Right lobe of liver (tissue), 4 donors: ENCODE data around the gene MUC5B.

Experiments
- POLR2A ChIP-seq: fragments of 450-650 bp; IDR thresholded peaks from one replicate; pipeline ENCODE4 v1.6.1; 2017; ENCODE audit warnings: antibody characterized with exemption, mild to moderate bottlenecking
- TF ChIP-seq, protein P1 (sequence below), 4 donors: fragments of 200-600 bp in 3 of 4; fragments of 450-650 bp in 1 of 4; IDR thresholded peaks; one replicate each; pipeline versions ENCODE4 v1.5.1 to v1.8.0; 2016 to 2022; ENCODE audit warnings: antibody characterized with exemption in 4 of 4, mild to moderate bottlenecking in 2 of 4
- donor health status: DM: no; HTN: no; CAD: no.
- donor health status: DM: no; HTN: no; CAD: no.
- donor health status: DM: no; HTN: yes; CAD: no.

DNA sequence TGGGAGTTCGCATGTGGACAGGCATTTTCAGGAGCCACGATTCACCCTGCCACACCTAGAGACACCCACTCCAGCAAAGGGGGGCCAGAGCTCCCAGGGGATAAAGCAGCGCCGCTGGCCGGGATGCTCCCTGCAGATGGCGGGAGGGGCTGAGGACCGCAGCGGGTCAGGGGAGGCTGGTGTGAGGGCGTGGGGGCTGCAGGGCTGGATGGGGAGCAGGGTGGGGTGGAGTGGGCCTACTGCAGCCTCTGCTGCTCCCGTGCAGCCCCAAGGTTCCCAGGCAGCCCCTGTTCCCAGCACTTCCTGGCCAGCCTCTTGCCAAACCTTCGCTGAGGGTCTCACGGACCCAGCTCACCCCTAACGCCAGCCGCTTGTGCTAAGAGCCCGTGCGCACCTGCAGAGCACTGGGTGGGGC, 13.0 kb downstream of the MUC5B start:
- no peak for TF ChIP-seq POLR2A
- TF ChIP-seq, protein P1, sequence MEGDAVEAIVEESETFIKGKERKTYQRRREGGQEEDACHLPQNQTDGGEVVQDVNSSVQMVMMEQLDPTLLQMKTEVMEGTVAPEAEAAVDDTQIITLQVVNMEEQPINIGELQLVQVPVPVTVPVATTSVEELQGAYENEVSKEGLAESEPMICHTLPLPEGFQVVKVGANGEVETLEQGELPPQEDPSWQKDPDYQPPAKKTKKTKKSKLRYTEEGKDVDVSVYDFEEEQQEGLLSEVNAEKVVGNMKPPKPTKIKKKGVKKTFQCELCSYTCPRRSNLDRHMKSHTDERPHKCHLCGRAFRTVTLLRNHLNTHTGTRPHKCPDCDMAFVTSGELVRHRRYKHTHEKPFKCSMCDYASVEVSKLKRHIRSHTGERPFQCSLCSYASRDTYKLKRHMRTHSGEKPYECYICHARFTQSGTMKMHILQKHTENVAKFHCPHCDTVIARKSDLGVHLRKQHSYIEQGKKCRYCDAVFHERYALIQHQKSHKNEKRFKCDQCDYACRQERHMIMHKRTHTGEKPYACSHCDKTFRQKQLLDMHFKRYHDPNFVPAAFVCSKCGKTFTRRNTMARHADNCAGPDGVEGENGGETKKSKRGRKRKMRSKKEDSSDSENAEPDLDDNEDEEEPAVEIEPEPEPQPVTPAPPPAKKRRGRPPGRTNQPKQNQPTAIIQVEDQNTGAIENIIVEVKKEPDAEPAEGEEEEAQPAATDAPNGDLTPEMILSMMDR (IDR thresholded peaks at IDR 0.05) = no peak
